GM12878 (cell line): ENCODE data around the gene MYMX. TPM values are rescaled to one million over a fixed set of nuclear protein-coding genes. Genes with fewer than 3 reads are reported as not detected.
A peak's percentile ranks its signal among the peaks of the same experiment; 100 is the strongest.

Experiments
- BRCA1 ChIP-seq: IDR thresholded peaks from 2 replicates; pipeline ENCODE4 v1.6.1; 2011; ENCODE audit warnings: low read depth, low read length, improper control_type of control experiment
- IKZF1 ChIP-seq: fragments of 450-650 bp; conservative IDR thresholded peaks from 2 replicates; pipeline ENCODE4 v1.6.1; 2017; ENCODE audit warnings: antibody characterized with exemption, mild to moderate bottlenecking
- JUND ChIP-seq: IDR thresholded peaks from 2 replicates; pipeline ENCODE4 v1.6.1; 2012; ENCODE audit warnings: low read depth, mild to moderate bottlenecking, low read length, improper control_type of control experiment, moderate library complexity
- MEF2B ChIP-seq: fragments of 450-650 bp; IDR thresholded peaks from 2 replicates; pipeline ENCODE4 v1.6.1; 2018; ENCODE audit warnings: mild to moderate bottlenecking, moderate library complexity; ENCODE audit not compliant: partially characterized antibody, poor library complexity, severe bottlenecking
- MYC ChIP-seq: IDR thresholded peaks from 2 replicates; pipeline ENCODE4 v1.6.1; 2011; ENCODE audit warnings: mild to moderate bottlenecking, low read length, moderate library complexity, inconsistent platforms; ENCODE audit not compliant: insufficient read depth, insufficient replicate concordance, insufficient read length, severe bottlenecking
- NBN ChIP-seq: fragments of 450-650 bp; IDR thresholded peaks from 2 replicates; pipeline ENCODE4 v1.6.1; 2016
- SREBF2 ChIP-seq: IDR thresholded peaks from 2 replicates; pipeline ENCODE4 v1.6.1; 2012; ENCODE audit warnings: mild to moderate bottlenecking, low read length
- STAT1 ChIP-seq: fragments of 450-650 bp; conservative IDR thresholded peaks from 2 replicates; pipeline ENCODE4 v1.6.1; 2014; ENCODE audit warnings: antibody characterized with exemption, mild to moderate bottlenecking
- TBL1XR1 ChIP-seq: IDR thresholded peaks from 2 replicates; pipeline ENCODE4 v1.6.1; 2012; ENCODE audit warnings: low read depth, low read length, improper control_type of control experiment
- ZNF217 ChIP-seq: fragments of 450-650 bp; IDR thresholded peaks from 2 replicates; pipeline ENCODE4 v1.6.1; 2017; ENCODE audit warnings: antibody characterized with exemption, mild to moderate bottlenecking
- ZNF384 ChIP-seq: IDR thresholded peaks from 2 replicates; pipeline ENCODE4 v1.6.1; 2012; ENCODE audit warnings: low read depth, mild to moderate bottlenecking, low read length, improper control_type of control experiment, borderline replicate concordance
- polyA plus RNA-seq, 11 experiments: library from polyadenylated mRNA; depleted of rRNA in 4 of 11; unstranded in 6 of 11; stranded (reverse) in 5 of 11; fragments of >200 nt; fragmentation: Nextera tagmentation in 4 of 11; fragmentation: Illumina TruSeq in 1 of 11; extraction: Ambion mirVana in 4 of 11; extraction: Trizol in 1 of 11; gene quantifications; 1 replicate in 1 of 11; 2 replicates in 10 of 11; pipeline versions ENCODE4 v1.2.1 to v1.2.3, GENCODE V29; 2011 to 2016; ENCODE audit warnings: inconsistent platforms in 2 of 11, missing spikeins in 2 of 11, low read depth in 1 of 11
- total RNA-seq, 4 experiments: library from RNA; depleted of rRNA in 3 of 4; stranded (reverse); fragments of >200 nt in 3 of 4; fragmentation: Illumina TruSeq in 1 of 4; extraction: Trizol in 1 of 4; gene quantifications; 2 replicates each; pipeline versions ENCODE4 v1.2.1 to v1.2.3, GENCODE V29; 2013 to 2021
- TF ChIP-seq, protein P1 (sequence below): fragments of 450-650 bp; IDR thresholded peaks from 2 replicates; pipeline ENCODE4 v1.6.1; 2017; ENCODE audit warnings: mild to moderate bottlenecking, low read depth, inconsistent platforms; ENCODE audit not compliant: poor library complexity, severe bottlenecking
- TF ChIP-seq, protein P2 (sequence below): fragments of 450-650 bp; conservative IDR thresholded peaks from 2 replicates; pipeline ENCODE4 v1.6.1; 2017; ENCODE audit warnings: mild to moderate bottlenecking, moderate library complexity

MYMX gene
- total and polyA plus RNA-seq, 10 of the 15 experiments (the other 5 are each of a cell fraction or from before 2014, with no cell fraction given) = not detected

- TF ChIP-seq, protein P1, sequence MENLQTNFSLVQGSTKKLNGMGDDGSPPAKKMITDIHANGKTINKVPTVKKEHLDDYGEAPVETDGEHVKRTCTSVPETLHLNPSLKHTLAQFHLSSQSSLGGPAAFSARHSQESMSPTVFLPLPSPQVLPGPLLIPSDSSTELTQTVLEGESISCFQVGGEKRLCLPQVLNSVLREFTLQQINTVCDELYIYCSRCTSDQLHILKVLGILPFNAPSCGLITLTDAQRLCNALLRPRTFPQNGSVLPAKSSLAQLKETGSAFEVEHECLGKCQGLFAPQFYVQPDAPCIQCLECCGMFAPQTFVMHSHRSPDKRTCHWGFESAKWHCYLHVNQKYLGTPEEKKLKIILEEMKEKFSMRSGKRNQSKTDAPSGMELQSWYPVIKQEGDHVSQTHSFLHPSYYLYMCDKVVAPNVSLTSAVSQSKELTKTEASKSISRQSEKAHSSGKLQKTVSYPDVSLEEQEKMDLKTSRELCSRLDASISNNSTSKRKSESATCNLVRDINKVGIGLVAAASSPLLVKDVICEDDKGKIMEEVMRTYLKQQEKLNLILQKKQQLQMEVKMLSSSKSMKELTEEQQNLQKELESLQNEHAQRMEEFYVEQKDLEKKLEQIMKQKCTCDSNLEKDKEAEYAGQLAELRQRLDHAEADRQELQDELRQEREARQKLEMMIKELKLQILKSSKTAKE = peak; percentile 93
- TF ChIP-seq STAT1 = no peak
- TF ChIP-seq SREBF2 = no peak
- TF ChIP-seq ZNF217 = no peak
- TF ChIP-seq NBN = peak; percentile 100
- TF ChIP-seq ZNF384 = no peak
- peak; percentile 57; the same call in 1 of the 2 replicates for TF ChIP-seq TBL1XR1
- no peak for TF ChIP-seq BRCA1
- peak; percentile 86 for TF ChIP-seq IKZF1
- TF ChIP-seq, protein P2, sequence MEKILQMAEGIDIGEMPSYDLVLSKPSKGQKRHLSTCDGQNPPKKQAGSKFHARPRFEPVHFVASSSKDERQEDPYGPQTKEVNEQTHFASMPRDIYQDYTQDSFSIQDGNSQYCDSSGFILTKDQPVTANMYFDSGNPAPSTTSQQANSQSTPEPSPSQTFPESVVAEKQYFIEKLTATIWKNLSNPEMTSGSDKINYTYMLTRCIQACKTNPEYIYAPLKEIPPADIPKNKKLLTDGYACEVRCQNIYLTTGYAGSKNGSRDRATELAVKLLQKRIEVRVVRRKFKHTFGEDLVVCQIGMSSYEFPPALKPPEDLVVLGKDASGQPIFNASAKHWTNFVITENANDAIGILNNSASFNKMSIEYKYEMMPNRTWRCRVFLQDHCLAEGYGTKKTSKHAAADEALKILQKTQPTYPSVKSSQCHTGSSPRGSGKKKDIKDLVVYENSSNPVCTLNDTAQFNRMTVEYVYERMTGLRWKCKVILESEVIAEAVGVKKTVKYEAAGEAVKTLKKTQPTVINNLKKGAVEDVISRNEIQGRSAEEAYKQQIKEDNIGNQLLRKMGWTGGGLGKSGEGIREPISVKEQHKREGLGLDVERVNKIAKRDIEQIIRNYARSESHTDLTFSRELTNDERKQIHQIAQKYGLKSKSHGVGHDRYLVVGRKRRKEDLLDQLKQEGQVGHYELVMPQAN = no peak
- peak; percentile 28 for TF ChIP-seq MYC
- TF ChIP-seq JUND = no peak
- TF ChIP-seq MEF2B = peak; percentile 98
These were observed 43.9 kb downstream of the MYMX start (continued) for GRCh38 chr6:44260451-44261297.
